Caco-2 (cell line): ENCODE data around the gene NMNAT3. TPM values are rescaled to one million over a fixed set of nuclear protein-coding genes. Genes with fewer than 3 reads are reported as not detected.

Source experiments
- BruUV-seq: library from RNA; stranded (reverse); fragments of 400-500 nt; replicated peaks from 2 replicates; lab custom pipeline; 2021; lab: Mats Ljungman, UMichigan
- CTCF ChIA-PET: fragments of 300-600 bp; sonication (Branson Sonifier 250); formaldehyde crosslinking; loops from one replicate; lab custom pipeline; 2022; ENCODE audit warnings: antibody characterized with exemption; lab: Charles Lee
- POLR2A ChIA-PET: fragments of 300-600 bp; sonication (Branson Sonifier 250); formaldehyde crosslinking; loops from one replicate; lab custom pipeline; 2022; ENCODE audit warnings: antibody characterized with exemption; lab: Charles Lee
- DNase-seq, 2 experiments: peaks; one replicate each; pipeline versions ENCODE4 v3.0.0 to v3.0.0-alpha.2; 2020 to 2022
- H3K27me3 ChIP-seq: replicated peaks from 2 replicates; pipeline ENCODE4 v1.6.0; 2011; ENCODE audit warnings: low read length; ENCODE audit not compliant: control insufficient read depth, insufficient read depth
- H3K36me3 ChIP-seq: 2 replicates; pipeline ENCODE4 v1.5.1; 2011; ENCODE audit warnings: low read length; ENCODE audit not compliant: control insufficient read depth, insufficient read depth
- H3K4me1 ChIP-seq: fragments of 250-450 bp; sonication (Bioruptor Pico); 2 replicates; pipeline ENCODE4 v1.5.1; 2020; ENCODE audit warnings: mild to moderate bottlenecking
- H3K4me3 ChIP-seq: 2 replicates; pipeline ENCODE4 v1.5.1; 2011; ENCODE audit warnings: low read depth, mild to moderate bottlenecking, control low read depth, low read length
- H3K9me3 ChIP-seq: fragments of 250-450 bp; sonication (Bioruptor Pico); 2 replicates; pipeline ENCODE4 v1.5.1; 2020; ENCODE audit warnings: mild to moderate bottlenecking, moderate library complexity
- H3K27ac Mint-ChIP-seq: one replicate; pipeline ENCODE4 v1.8.0; 2022; ENCODE audit warnings: mixed read lengths; ENCODE audit not compliant: unreplicated experiment
- H3K27me3 Mint-ChIP-seq: one replicate; pipeline ENCODE4 v1.8.0; 2022; ENCODE audit warnings: mixed read lengths; ENCODE audit not compliant: insufficient read depth, unreplicated experiment
- H3K36me3 Mint-ChIP-seq: one replicate; pipeline ENCODE4 v1.8.0; 2022; ENCODE audit warnings: mild to moderate bottlenecking, mixed read lengths; ENCODE audit not compliant: insufficient read depth, unreplicated experiment
- H3K4me1 Mint-ChIP-seq: one replicate; pipeline ENCODE4 v1.8.0; 2022; ENCODE audit warnings: low read depth, mixed read lengths; ENCODE audit not compliant: unreplicated experiment
- H3K4me3 Mint-ChIP-seq: one replicate; pipeline ENCODE4 v1.8.0; 2022; ENCODE audit warnings: mild to moderate bottlenecking, moderate library complexity, mixed read lengths; ENCODE audit not compliant: unreplicated experiment
- H3K9me3 Mint-ChIP-seq: one replicate; pipeline ENCODE4 v1.8.0; 2022; ENCODE audit warnings: mixed read lengths; ENCODE audit not compliant: unreplicated experiment
- CTCF ChIP-seq, 2 experiments: fragments of 200-600 bp in 1 of 2; IDR thresholded peaks; 1 replicate in 1 of 2; 2 replicates in 1 of 2; pipeline versions ENCODE4 v1.5.1 to v1.8.0; 2011 to 2022; ENCODE audit warnings: antibody characterized with exemption in 1 of 2, control low read depth in 1 of 2, inconsistent platforms in 1 of 2, low read depth in 1 of 2, low read length in 1 of 2, mild to moderate bottlenecking in 1 of 2, moderate library complexity in 1 of 2; ENCODE audit not compliant: insufficient read depth in 1 of 2, severe bottlenecking in 1 of 2, unreplicated experiment in 1 of 2
- intact Hi-C: fragments of 100-400 bp; cut with micrococcal nuclease; formaldehyde crosslinking; loops from one replicate; pipeline ENCODE4 v1.10.0; 2022; ENCODE audit not compliant: unreplicated experiment
- total RNA-seq: library from RNA; stranded (reverse); gene quantifications from 2 replicates; pipeline ENCODE4 v1.2.3, GENCODE V29; 2022

The NMNAT3 gene
- total RNA-seq, 1 experiment from 2014 or later = 17.6 TPM

- Mint-ChIP-seq H3K4me1 (peaks cover 9% of the 10 kb centered on the region), H3K9me3 (no peaks in the 10 kb centered on the region), H3K27ac (peak overlapping the region; percentile 11), H3K36me3 (no peaks in the 10 kb centered on the region), H3K27me3 (no peaks in the 10 kb centered on the region), H3K4me3 (no peak overlapping the region)
- CTCF ChIA-PET = no interaction called here
- H3K4me3 ChIP-seq = no peak overlapping the region
- H3K27me3 ChIP-seq = no peaks in the 10 kb centered on the region
- H3K4me1 ChIP-seq = no peaks in the 10 kb centered on the region
- H3K9me3 ChIP-seq = no peaks in the 10 kb centered on the region
- no TSS peak for BruUV-seq
- intact Hi-C loops = no loop called here
- no peak for TF ChIP-seq CTCF (IDR thresholded peaks at IDR 0.05; ENCODE audit: insufficient read depth in 1 of 2, low read depth in 1 of 2, low read length in 1 of 2, severe bottlenecking in 1 of 2, unreplicated experiment in 1 of 2)
- POLR2A ChIA-PET = interaction anchor here (0.5 kb wide), 1 partner anchor 340 kb away, joined by 3 read pairs; no protein-coding TSS in a partner anchor
- H3K36me3 ChIP-seq = no peaks in the 10 kb centered on the region
- no peak for DNase-seq
Observed at GRCh38 chr3:139638518-139638917, 39.3 kb downstream of the NMNAT3 start.

DNA sequence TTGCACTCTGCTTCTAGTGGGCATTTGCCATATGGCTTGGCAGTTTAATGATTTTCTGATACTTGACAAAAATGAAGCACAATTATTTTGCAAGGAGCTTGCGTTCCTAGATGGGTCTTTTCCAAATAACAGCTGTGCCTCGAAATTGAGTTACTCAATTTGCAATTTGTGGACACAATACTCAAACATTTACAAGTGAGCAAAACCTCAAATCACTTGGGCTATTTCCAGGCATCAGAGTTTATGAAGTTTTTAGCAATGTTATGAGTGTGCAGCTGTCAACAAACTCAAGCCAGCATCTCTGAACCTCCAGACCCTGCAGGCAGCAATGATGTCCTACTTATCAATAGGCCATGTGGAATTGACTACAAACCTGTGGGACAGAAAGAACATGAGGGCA lies 41.3 kb downstream of the NMNAT3 start:
- POLR2A ChIA-PET = no interaction called here
- Mint-ChIP-seq H3K27ac (no peak overlapping the region), H3K4me1 (peaks cover 13% of the 10 kb centered on the region), H3K4me3 (no peak overlapping the region), H3K36me3 (no peaks in the 10 kb centered on the region), H3K27me3 (no peaks in the 10 kb centered on the region), H3K9me3 (peaks cover 9% of the 10 kb centered on the region)
- no peak for DNase-seq
- Histone ChIP-seq H3K9me3 (no peaks in the 10 kb centered on the region), H3K4me1 (peaks cover 4% of the 10 kb centered on the region), H3K27me3 (no peaks in the 10 kb centered on the region), H3K36me3 (no peaks in the 10 kb centered on the region), H3K4me3 (no peak overlapping the region)
- CTCF ChIA-PET = no interaction called here
- TF ChIP-seq CTCF (IDR thresholded peaks at IDR 0.05; ENCODE audit: insufficient read depth in 1 of 2, low read depth in 1 of 2, low read length in 1 of 2, severe bottlenecking in 1 of 2, unreplicated experiment in 1 of 2) = no peak
- intact Hi-C loops = no loop called here
- BruUV-seq = no TSS peak

DNA sequence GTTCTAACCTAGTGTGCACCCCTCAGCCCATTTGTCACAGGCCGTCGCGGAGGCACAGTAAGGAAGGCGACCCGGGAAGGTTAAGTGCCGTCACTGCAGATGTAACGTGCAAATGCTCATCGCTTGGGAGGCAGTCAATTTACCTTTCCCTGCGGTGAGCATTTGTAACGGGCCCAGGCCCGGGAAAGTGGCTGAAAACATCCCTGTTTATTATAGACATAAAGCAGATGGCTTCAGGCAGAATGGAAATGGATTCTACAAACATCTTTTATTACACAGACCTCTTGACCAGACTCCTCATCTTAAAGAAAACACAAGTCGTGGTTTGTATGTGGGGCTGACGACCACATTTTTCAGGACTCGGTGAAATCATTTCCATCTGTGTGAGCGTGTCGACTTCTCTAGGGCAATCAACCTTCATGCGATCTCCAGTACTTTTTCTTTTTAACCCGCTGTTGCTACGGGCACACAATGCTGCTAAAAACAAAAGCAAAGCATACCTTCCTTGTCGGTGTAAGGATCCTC lies 43.6 kb downstream of the NMNAT3 start:
- peaks cover 19% of the 10 kb centered on the region for H3K4me1 Mint-ChIP-seq
- H3K27me3 Mint-ChIP-seq = no peaks in the 10 kb centered on the region
- BruUV-seq = no TSS peak
- ChIA-PET POLR2A (no interaction called here), CTCF (no interaction called here)
- no peak overlapping the region for H3K4me3 ChIP-seq
- no peak for DNase-seq
- no peak overlapping the region for H3K4me3 Mint-ChIP-seq
- TF ChIP-seq CTCF (IDR thresholded peaks at IDR 0.05; ENCODE audit: insufficient read depth in 1 of 2, low read depth in 1 of 2, low read length in 1 of 2, severe bottlenecking in 1 of 2, unreplicated experiment in 1 of 2) = no peak
- H3K36me3 ChIP-seq = no peaks in the 10 kb centered on the region
- no peaks in the 10 kb centered on the region for H3K36me3 Mint-ChIP-seq
- intact Hi-C loops = no loop called here
- no peak overlapping the region for H3K27ac Mint-ChIP-seq
- H3K9me3 ChIP-seq = no peaks in the 10 kb centered on the region
- peaks cover 9% of the 10 kb centered on the region for H3K9me3 Mint-ChIP-seq
- H3K4me1 ChIP-seq = peaks cover 10% of the 10 kb centered on the region
- H3K27me3 ChIP-seq = no peaks in the 10 kb centered on the region
